Gastrocnemius medialis (tissue), 4 donors: ENCODE measurements around the gene HLA-B. TPM values are rescaled to one million over a fixed set of nuclear protein-coding genes. Genes with fewer than 3 reads are reported as not detected.

Experiments used
- ATAC-seq, 2 donors: fragments of 150-250 bp; one replicate each; pipeline ENCODE4 v1.9.1; 2016
- DNase-seq, 2 donors: peaks; one replicate each; pipeline ENCODE4 v3.0.0-alpha.2; 2019
- H3K27ac ChIP-seq, 4 donors: fragments of 200-600 bp; sonication (generic); 1 replicate in 1 of 4; 2 replicates in 3 of 4; pipeline ENCODE4 v1.5.1; 2016 to 2018; ENCODE audit warnings: mild to moderate bottlenecking in 2 of 4, moderate library complexity in 1 of 4
- H3K27me3 ChIP-seq, 3 donors: fragments of 200-600 bp; sonication (generic) in 2 of 3; 1 replicate in 1 of 3; 2 replicates in 2 of 3; pipeline versions ENCODE4 v1.5.1 to v1.6.0; 2016 to 2019; ENCODE audit warnings: mild to moderate bottlenecking in 1 of 3, moderate library complexity in 1 of 3
- H3K36me3 ChIP-seq, 2 donors: fragments of 200-600 bp; sonication (generic) in 1 of 2; one replicate each; pipeline ENCODE4 v1.5.1; 2017 to 2018
- H3K4me1 ChIP-seq, 2 donors: fragments of 200-600 bp; sonication (generic) in 1 of 2; one replicate each; pipeline ENCODE4 v1.5.1; 2016 to 2017; ENCODE audit warnings: mild to moderate bottlenecking in 2 of 2
- H3K4me3 ChIP-seq, 4 donors: fragments of 200-600 bp; sonication (generic) in 3 of 4; 1 replicate in 1 of 4; 2 replicates in 3 of 4; pipeline ENCODE4 v1.5.1; 2016 to 2019; ENCODE audit warnings: mild to moderate bottlenecking in 2 of 4
- H3K9me3 ChIP-seq, 3 donors: fragments of 200-600 bp; sonication (generic) in 2 of 3; 1 replicate in 1 of 3; 2 replicates in 2 of 3; pipeline ENCODE4 v1.5.1; 2016 to 2019
- POLR2A ChIP-seq, 2 donors: fragments of 450-650 bp; IDR thresholded peaks; one replicate each; pipeline ENCODE4 v1.6.1; 2017; ENCODE audit warnings: antibody characterized with exemption in 2 of 2, mild to moderate bottlenecking in 2 of 2, moderate library complexity in 2 of 2
- in situ Hi-C, 4 donors: fragments of 200-750 bp; cut with MboI; loops; one replicate each; pipeline versions ENCODE4 v1.15.0 to v1.8.0; 2017; ENCODE audit warnings: low sequenced_read_pairs in 4 of 4
- intact Hi-C: fragments of 100-400 bp; cut with DNase I; formaldehyde crosslinking; loops from one replicate; pipeline ENCODE4 v1.15.1; 2023; ENCODE audit warnings: low total_unique reads
- total RNA-seq, 4 donors: library from RNA; depleted of rRNA; stranded (reverse); fragments of >200 nt; gene quantifications; one replicate each; pipeline versions ENCODE4 v1.1.0 to v1.2.3, GENCODE V29; 2016
- TF ChIP-seq, protein P1 (sequence below), 5 experiments: fragments of 450-650 bp in 3 of 5; fragments of 200-600 bp in 2 of 5; sonication (generic) in 2 of 5; IDR thresholded peaks in 4 of 5; conservative IDR thresholded peaks in 1 of 5; 1 replicate in 4 of 5; 2 replicates in 1 of 5; pipeline ENCODE4 v1.5.1; 2016 to 2019; ENCODE audit warnings: antibody characterized with exemption in 5 of 5, mild to moderate bottlenecking in 3 of 5, moderate library complexity in 3 of 5

The HLA-B gene
- total RNA-seq, 4 donors from 2014 or later, result 182 to 300 (median 192) TPM

DNA sequence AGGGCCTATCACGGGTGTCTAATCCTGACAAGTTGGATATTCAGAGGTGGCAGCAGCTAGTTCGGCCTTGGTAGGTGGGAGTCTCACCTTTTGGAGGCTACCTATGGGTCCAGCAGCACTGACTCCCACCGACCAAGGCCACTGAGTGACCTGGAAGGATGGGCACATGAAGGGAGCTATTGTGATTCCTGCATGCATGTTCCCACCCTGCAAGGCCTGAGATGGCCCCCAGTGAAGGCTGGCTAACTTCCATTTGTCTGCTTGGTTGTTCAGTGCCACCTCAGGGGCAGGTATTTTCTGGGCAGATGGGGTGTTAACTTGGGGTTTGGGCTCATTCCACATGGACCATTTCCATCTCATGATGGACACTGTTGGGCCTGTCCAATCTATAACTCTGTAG is 28.1 kb upstream of the HLA-B start:
- Histone ChIP-seq H3K9me3 (no peaks in the 10 kb centered on the region), H3K27me3 (peaks cover 0 to 4% (median 0%) of the 10 kb centered on the region in 3 donors), H3K27ac (no peak overlapping the region), H3K4me1 (no peaks in the 10 kb centered on the region), H3K4me3 (no peak overlapping the region), H3K36me3 (no peaks in the 10 kb centered on the region)
- DNase-seq (no peak), ATAC-seq (no peak)
- TF ChIP-seq POLR2A (IDR thresholded peaks at IDR 0.05), result no peak
- TF ChIP-seq, protein P1, sequence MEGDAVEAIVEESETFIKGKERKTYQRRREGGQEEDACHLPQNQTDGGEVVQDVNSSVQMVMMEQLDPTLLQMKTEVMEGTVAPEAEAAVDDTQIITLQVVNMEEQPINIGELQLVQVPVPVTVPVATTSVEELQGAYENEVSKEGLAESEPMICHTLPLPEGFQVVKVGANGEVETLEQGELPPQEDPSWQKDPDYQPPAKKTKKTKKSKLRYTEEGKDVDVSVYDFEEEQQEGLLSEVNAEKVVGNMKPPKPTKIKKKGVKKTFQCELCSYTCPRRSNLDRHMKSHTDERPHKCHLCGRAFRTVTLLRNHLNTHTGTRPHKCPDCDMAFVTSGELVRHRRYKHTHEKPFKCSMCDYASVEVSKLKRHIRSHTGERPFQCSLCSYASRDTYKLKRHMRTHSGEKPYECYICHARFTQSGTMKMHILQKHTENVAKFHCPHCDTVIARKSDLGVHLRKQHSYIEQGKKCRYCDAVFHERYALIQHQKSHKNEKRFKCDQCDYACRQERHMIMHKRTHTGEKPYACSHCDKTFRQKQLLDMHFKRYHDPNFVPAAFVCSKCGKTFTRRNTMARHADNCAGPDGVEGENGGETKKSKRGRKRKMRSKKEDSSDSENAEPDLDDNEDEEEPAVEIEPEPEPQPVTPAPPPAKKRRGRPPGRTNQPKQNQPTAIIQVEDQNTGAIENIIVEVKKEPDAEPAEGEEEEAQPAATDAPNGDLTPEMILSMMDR (IDR thresholded peaks at IDR 0.05 in 4 of 5, conservative IDR thresholded peaks at IDR 0.05 in 1 of 5), result no peak
- intact Hi-C loops, result no loop called here
- in situ Hi-C loops, result no loop called here

DNA sequence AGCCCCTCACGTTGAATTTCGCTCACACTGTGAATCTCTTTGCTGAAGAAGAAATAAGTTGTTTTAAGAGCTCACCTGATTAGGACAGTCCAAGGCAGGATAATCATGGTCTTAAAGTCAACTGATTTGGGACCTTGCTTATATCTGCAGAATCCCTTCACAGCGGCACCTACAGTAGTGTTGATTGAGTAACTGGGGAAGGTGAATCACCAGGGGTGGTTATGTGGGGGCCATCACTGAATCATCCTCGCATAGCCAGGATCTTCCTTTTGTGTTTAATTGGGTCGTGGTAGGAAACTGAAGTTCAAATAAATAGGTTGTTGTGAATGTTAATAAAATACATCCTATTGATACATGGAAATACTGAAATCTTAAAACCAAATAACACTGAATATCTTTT is 26.2 kb upstream of the HLA-B start:
- H3K4me3 ChIP-seq, result no peak overlapping the region
- H3K4me1 ChIP-seq, result no peaks in the 10 kb centered on the region
- no peaks in the 10 kb centered on the region for H3K9me3 ChIP-seq
- no peak for ATAC-seq
- intact Hi-C loops, result no loop called here
- H3K27me3 ChIP-seq, result peaks cover 3 to 12% (median 7%) of the 10 kb centered on the region in 3 donors
- in situ Hi-C loops, result no loop called here
- no peaks in the 10 kb centered on the region for H3K36me3 ChIP-seq
- no peak overlapping the region for H3K27ac ChIP-seq
- no peak for DNase-seq
- no peak for TF ChIP-seq POLR2A (IDR thresholded peaks at IDR 0.05)
- TF ChIP-seq, protein P1 (IDR thresholded peaks at IDR 0.05 in 4 of 5, conservative IDR thresholded peaks at IDR 0.05 in 1 of 5), result no peak

DNA sequence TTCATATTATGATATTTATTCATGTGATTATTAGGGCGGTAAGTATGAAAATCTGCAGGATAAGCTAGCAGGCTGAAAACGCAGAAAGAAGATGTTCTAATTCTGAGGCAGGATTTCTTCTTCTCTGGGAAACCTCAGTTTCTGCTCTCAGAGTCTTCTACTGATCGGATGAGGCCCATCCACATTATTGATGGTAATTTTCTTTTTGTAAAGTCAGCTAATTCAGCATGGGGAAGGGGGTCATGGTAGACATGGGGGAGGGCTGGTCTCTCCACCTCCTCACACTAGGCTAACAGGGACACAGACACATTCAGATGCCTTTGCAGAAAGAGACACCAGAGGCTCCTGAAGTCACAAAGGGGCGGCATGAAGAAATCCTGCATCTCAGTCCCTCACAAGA is 24.7 kb upstream of the HLA-B start:
- no peak overlapping the region for H3K4me3 ChIP-seq
- in situ Hi-C loops, result no loop called here
- no peak for TF ChIP-seq POLR2A (IDR thresholded peaks at IDR 0.05)
- TF ChIP-seq, protein P1 (IDR thresholded peaks at IDR 0.05 in 4 of 5, conservative IDR thresholded peaks at IDR 0.05 in 1 of 5), result no peak
- H3K27me3 ChIP-seq, result peaks cover 7 to 12% (median 9%) of the 10 kb centered on the region in 3 donors
- intact Hi-C loops, result no loop called here
- H3K27ac ChIP-seq, result no peak overlapping the region
- H3K36me3 ChIP-seq, result no peaks in the 10 kb centered on the region
- H3K4me1 ChIP-seq, result no peaks in the 10 kb centered on the region
- H3K9me3 ChIP-seq, result no peaks in the 10 kb centered on the region
- ATAC-seq, result no peak
- DNase-seq, result no peak

DNA sequence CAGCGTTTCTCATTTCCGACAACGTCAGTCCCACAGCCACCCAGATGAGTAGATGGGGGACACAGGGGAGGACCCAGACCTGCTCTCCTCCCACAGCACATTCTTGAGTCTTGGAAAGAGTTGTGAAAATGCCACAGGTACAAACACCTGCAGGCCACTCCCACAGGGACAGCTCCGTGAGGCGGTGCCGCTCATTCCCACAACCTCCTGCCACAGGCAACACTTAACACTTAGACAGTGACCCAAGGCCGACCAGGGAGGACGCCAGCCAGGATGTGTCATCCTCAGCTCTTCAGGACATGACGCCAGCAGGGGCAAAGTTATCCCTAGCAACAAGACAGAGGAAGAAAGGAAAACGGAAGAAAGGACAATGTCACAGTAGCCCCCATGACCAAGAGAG is 22.9 kb upstream of the HLA-B start:
- Histone ChIP-seq H3K9me3 (no peaks in the 10 kb centered on the region), H3K4me3 (no peak overlapping the region), H3K4me1 (no peaks in the 10 kb centered on the region), H3K27me3 (peaks cover 9 to 12% (median 11%) of the 10 kb centered on the region in 3 donors), H3K36me3 (no peaks in the 10 kb centered on the region), H3K27ac (no peak overlapping the region)
- intact Hi-C loops, result no loop called here
- in situ Hi-C loops, result loop anchor here in 1 of 4 donors (10.0 kb wide), 1 partner anchor 105 kb away; the partner anchor contains the start of gene HLA-C
- TF ChIP-seq, protein P1 (IDR thresholded peaks at IDR 0.05 in 4 of 5, conservative IDR thresholded peaks at IDR 0.05 in 1 of 5), result no peak
- no peak for ATAC-seq
- DNase-seq, result no peak

DNA sequence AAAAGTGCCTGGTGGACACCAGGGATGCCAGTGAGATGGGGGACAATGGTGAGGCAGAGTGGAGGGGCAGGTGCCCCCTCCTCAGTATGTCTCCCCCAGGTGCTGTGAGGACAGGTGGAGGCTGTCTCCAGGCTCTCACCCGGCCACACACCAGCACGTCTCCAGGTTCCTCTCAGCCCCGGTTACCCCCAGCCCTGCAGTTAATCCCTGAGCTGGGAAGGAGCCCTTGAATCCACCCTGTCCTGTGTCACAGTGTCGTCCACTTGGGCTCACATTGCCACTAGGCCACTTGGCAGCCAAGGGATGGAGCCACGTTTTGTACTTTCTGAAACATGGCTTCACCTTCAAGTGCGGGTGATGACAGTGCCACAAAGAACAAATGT is 21.7 kb upstream of the HLA-B start:
- H3K9me3 ChIP-seq, result no peaks in the 10 kb centered on the region
- in situ Hi-C loops, result loop anchor here in 1 of 4 donors (10.0 kb wide), 1 partner anchor 104 kb away; the partner anchor contains the start of gene HLA-C
- H3K27me3 ChIP-seq, result peaks cover 9 to 12% (median 11%) of the 10 kb centered on the region in 3 donors
- no peak overlapping the region for H3K27ac ChIP-seq
- ATAC-seq (no peak), DNase-seq (no peak)
- intact Hi-C loops, result no loop called here
- no peaks in the 10 kb centered on the region for H3K4me1 ChIP-seq
- TF ChIP-seq, protein P1 (IDR thresholded peaks at IDR 0.05 in 4 of 5, conservative IDR thresholded peaks at IDR 0.05 in 1 of 5), result no peak
- no peak for TF ChIP-seq POLR2A (IDR thresholded peaks at IDR 0.05)
- no peaks in the 10 kb centered on the region for H3K36me3 ChIP-seq
- no peak overlapping the region for H3K4me3 ChIP-seq
